ENCODE data around the gene HPCAL1.

The HPCAL1 gene

GRCh38 chr2:10372203-10372861 lies 69.6 kb downstream of the HPCAL1 start:
- no peak for DNase-seq

- DNase-seq: no peak
Measured at GRCh38 chr2:10372862-10373240, 70.1 kb downstream of the HPCAL1 start.

DNA sequence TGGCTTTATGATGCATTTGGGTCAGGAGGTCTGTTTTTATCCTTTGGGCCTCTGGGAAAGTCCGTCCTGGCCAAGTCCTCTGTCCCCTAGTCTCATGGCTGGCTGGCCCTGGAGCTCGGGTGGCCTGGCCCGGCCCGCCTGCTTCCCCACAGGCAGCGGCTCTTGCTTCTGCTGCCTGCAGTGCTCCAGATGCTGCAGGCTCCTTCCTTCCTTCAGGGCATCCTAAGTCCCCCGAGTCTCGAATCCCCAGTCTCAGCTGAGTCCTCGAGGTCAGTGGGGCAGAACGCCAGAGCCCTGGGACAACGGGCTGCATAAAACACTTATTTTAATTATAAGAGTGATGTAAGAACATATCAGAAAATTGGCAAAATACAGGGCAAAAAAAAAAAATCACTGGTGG lies 71.2 kb downstream of the HPCAL1 start:
- DNase-seq: no peak

GRCh38 chr2:10374362-10374943 lies 71.7 kb downstream of the HPCAL1 start:
- no peak for DNase-seq

DNA sequence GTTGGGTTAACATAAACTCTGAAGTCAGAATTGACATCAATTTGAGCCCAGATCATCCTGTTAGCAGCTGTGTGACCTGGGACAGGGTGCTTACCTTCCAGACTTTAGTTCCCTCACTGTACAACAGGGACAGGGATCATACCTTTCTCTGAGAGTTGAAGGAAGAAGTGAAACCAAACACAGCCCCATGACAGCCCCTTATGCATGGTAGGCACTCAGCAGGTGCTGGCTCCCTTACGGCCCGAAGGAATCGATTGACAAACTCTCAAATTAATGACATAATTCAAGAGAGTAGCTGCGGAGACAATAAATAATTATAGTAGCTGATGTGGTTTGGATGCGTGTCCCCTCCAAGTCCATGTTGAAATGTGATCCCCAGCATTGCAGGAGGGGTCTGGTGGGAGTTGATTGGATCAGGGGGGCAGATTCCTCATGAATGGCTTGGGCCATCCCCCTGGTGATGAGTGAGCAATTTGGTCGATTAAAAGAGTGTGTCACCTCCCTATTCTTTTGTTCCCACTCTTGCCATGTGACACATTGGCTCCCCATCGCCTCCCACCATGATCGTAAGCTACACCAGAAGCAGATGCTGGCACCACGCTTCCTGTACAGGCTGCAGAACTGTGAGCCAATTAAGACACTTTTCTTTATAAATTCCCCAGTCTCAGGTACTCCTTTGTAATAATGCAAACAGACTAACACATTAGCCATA lies 73.0 kb downstream of the HPCAL1 start:
- DNase-seq: no peak

DNA sequence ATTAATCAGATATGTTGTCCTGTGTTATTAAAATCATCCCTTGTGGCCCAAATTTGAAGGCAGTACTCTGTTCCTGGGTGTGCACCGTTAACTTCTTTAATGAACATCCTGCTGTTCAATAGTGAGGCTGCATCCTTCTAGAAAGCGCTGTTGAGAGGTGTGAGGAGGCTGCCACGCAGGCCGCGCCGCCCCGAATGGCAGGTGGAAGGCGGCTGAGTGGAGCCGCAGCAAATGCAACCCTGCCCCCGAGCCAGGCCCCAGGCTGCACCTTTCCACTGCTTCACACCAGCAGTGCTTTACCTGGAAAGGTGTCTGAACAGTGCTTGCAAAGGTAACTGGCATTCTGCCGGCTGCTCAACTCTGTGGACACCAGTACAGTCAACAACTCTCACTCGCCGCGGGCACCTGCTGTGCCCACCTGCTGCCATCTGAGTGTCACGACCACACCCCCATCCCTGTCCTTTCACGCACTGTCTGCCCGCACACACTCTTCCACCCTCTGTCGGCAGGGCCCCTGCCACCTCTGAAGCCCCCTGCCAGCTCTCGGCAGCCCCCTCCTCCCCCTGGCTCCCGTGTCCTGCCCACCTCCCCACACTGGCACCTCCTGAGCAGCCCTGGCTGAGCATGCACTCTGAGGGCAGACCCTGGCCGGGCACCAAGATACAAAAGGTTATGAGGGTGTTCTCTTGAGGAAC lies 74.5 kb downstream of the HPCAL1 start:
- no peak for DNase-seq

- no peak for DNase-seq
Measured at GRCh38 chr2:10377747-10378085, 75.0 kb downstream of the HPCAL1 start.

GRCh38 chr2:10378189-10378588 lies 75.5 kb downstream of the HPCAL1 start:
- no peak for DNase-seq

- no peak for DNase-seq
Measured at GRCh38 chr2:10380048-10380926, 77.6 kb downstream of the HPCAL1 start.

DNA sequence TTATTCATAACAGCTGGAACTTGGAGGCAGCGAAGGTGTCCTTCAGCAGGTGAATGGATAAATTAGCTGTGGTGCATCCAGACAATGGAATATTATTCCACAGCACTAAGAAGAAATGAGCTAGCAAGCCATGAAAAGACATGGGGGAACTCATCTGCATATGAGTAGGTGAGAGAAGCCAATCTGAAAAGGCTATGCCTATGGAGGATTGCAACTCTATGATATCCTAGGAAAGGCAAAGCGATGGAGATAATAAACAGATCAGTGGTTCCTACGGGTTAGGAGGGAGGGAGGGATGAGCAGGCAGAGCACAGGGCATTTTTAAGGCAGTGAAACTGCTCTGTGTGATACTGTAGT lies 79.3 kb downstream of the HPCAL1 start:
- no peak for DNase-seq

- no peak for DNase-seq
Measured at GRCh38 chr2:10382354-10383061, 79.8 kb downstream of the HPCAL1 start.

DNA sequence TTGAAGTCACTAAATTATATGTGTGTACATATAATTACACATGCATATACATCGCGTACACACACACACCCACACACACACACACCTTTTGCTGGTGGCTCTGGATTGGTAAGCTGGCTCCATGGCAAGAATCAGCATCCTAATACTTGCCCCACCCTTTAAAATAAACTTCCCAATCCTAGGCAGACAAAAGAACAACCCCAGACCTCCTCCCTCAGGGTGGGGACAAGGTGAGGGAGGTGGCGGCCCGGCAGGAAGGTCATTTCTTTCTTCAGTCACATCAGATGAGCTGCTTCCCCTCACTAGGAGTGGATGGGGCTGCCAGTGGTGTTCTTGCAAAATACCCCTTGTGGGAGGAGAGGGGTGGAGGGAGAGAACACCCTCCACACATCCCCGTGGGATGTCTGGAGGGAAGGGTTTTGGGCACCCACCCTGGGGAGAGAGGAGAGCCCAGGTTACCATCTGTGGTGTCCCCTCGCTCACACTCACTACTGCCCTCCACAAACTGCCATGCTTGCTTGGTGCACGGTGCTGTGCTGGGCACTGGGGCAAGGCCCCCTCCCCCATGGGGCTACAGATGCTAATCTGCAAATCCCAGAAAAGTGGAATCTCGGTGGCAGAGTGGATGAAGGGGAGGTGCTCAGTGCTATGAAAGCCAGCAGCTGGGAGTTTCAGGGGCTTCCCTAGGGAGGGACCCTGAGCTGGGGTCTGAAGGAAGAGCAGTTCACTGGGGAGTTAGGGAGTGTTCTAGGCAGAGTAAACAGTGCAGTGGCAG lies 81.4 kb downstream of the HPCAL1 start:
- DNase-seq: no peak

DNA sequence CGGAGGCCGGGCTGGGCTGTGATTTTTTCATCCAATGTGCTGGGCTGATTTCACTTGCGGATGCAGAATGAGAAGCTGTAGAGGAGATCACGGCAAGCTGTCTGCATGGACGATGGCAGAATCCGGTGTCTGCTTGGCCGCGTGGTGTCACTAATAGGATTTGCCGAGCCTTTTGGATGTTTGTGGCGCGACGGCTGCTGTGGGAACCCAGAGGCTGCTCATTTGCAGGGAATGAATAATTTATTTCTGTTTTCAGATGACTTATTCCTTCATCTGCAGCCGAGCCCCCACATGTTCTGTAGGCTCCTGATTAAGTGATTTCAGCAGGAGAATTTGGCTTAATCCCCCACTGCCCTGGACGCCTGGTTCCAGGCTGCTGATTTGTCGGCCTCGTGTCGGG lies 82.8 kb downstream of the HPCAL1 start:
- DNase-seq: peak; percentile 24

DNA sequence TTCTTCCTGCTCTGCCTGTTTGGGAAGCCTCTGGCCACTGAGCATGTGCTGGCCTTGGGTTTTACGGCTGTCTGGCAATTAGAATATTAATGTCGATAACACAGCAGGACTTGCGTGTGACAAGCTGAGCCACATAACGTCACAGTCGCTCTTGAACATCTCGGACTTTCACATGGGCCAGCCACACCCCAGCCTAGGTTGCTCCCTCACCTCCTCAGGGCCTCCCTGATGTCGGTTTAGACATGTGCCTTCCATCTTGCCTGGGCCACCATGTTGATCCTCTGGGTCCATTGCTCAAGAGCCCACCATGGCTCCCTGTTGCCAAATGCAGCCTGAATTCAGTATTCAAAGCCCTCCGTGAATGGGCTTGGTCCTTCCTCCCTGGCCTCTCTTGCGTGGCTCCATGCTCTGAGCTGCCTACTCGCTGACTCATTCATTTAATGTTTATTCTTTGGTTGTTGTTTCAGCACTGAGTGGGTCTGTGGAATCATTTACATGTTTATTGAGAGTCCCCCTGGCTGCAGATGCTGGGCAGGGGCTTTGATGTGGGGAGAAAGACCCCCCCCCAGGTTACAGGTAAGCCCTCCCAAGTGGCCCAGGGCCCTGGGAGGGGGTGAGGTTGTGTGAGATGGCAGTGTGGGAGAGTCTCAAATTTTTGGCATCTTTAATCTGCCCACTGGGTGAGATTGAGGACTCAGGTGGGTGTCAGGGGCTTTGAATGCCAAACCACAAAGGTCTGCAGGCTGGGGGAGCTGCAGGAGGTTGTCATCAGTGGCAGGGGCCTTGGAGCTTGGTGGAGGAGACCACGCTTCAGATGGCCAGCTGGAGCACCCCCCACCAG lies 83.4 kb downstream of the HPCAL1 start:
- peak; percentile 64 for DNase-seq

- DNase-seq: no peak
Measured at GRCh38 chr2:10387033-10387432, 84.3 kb downstream of the HPCAL1 start.

DNA sequence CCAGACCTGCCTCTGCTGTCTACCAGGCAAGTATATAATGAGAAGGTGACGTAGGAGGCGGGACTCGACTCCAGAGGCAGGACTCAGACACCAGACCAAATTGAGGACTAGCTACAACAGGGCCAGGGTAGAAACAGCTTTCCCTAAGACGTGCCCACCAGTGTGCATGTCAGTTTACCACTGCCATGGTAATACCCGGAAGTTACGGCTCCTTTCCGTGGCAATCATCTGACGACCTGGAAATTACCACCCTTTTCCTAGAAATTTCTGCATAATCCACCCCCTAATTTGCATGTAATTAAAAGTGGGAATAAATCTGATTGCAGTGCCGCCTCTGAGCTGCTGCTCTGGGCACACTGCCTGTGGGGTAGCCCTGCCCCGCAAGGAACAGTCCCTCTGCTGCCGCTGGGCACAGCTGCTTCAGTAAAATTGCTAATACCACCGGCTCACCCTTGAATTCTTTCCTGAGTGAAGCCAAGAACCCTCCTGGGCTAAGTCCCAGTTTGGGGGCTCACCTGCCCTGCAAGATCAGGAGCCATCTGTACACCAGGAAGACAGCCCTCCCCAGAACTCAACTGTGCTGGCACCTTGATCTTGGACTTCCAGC lies 86.4 kb downstream of the HPCAL1 start:
- no peak for DNase-seq

DNA sequence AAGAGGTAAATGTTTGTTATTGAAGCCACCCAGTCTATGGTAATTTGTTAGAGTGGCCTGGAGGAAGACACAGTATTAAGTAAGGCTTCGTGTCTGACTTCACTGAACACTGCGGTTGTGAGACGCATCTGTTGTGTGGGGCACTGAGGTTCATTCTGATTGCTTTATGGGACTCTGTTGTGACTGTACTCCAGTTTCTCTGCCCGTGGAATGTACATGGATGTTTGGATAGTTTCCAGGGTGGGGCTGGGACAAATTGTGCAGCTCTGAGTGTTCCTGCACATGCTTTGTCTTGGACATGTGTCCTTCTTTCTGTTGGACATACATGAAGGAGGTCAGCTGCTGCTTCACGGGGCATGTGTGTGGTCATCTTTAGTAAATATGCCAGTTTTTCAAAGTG lies 86.9 kb downstream of the HPCAL1 start:
- DNase-seq: peak; percentile 65

DNA sequence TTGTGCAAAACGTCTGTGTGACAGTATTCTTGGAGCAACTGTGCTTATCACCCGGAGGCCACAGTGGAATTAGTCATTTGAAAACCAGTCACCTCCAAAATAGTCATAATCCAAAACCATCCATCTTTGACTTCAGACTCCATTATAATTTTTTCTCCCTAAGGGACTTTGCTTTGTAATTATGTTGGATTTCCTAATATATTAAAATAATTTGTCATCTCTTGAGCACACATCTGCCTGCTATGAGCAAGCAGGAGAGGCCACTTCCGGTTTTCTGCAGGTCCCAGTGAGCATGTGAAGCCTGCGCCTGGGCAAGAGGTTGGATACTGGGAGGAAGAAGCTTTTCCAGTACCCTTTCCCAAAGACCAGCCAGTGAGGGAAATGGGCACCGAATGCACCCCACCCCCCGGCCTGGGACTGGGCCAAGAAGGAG lies 87.7 kb downstream of the HPCAL1 start:
- peak; percentile 47 for DNase-seq

- no peak for DNase-seq
Measured at GRCh38 chr2:10392100-10392499, 89.4 kb downstream of the HPCAL1 start.

DNA sequence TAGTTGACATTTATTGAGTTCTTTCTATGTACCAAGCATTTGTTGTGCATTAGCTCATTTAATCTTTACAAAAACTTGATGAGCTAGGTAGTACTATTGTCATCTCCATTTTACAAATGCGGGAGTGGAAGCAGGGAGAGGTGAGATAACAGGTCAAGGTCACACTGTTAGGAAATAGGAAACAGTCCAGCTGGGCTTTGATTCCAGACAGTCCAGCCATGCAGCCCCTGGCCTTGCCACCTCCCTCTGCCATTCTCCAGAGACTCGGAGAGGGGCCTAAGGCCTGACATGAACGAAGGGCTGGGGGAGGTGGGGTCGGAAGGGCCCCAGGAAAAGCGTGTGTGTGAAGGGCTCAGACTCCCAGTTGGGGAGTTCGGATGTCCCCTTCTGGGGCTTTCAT lies 89.8 kb downstream of the HPCAL1 start:
- DNase-seq: no peak

Measured in fibroblast of skin of back (primary cell).